GM21723 (cell line): ENCODE results near the gene CFAP157.

Source experiments
- ATAC-seq: cut with Tn5 transposase; IDR thresholded peaks from one replicate; pipeline ENCODE4 v1.9.1; 2021; ENCODE audit warnings: mild to moderate bottlenecking, moderate library complexity; ENCODE audit not compliant: unreplicated experiment

Gene CFAP157

GRCh38 chr9:127758843-127759242 lies 52.1 kb downstream of the CFAP157 start:
- no peak for ATAC-seq

- ATAC-seq = no peak
Measured at GRCh38 chr9:127761061-127761460, 54.3 kb downstream of the CFAP157 start.

- no peak for ATAC-seq
Measured at GRCh38 chr9:127761491-127761956, 54.7 kb downstream of the CFAP157 start.

DNA sequence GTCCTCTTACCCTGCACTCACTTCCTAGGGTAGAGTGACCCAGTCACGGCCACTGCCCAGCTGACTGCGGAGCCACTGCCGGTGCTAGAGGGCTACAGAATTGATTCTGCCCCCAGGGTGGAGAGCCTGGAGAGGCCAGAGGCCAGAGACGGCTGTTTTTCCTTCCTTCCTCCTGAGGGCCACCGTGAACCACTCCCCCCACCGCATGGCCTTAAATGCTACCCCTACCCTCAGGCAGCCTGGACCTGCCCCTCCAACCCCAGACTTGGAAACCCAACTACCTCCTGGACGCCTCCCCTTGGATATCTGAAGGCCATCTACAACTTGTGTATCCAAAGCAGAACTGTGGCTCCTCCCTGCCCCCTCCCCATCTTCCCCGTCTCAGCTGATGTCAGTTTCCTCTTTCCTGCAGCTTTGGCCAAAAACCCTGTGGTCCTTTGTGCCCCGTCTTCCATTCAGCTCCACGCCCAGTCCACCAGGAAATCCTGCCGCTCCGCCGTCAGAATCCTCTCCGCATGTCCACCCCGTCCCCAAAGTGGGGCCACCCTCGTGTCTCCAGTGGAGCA lies 55.4 kb downstream of the CFAP157 start:
- ATAC-seq = no peak

DNA sequence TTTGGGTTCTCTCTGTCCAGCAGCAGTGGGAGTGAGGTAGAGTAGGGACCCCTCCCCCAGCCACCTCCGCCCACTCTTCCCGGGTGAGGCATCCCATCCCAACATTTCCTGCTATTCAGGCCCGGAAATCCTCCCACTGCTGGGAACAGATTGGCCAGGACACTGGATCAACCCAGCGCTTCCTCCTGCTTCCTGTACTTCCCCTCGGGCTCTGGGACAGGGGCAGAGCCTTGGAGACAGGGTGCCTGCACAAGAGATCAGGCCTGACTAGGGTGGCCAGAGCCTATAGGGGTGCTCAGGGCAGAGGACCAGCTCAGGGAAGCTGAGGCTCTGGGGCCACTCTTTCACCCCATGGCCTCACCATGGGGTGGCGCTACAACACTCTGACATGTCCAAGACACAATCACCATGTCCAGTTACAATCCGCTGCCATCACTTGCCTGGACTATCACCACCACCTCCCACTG lies 57.2 kb downstream of the CFAP157 start:
- no peak for ATAC-seq

GRCh38 chr9:127765418-127765817 lies 58.6 kb downstream of the CFAP157 start:
- ATAC-seq = no peak
